HL-60 (cell line): Measurements from ENCODE around the gene SMIM3.
A peak's percentile ranks its signal among the peaks of the same experiment; 100 is the strongest.

Experiments used
- DNase-seq, 2 experiments: peaks; one replicate each; pipeline ENCODE4 v3.0.0-alpha.2; 2010 to 2020; ENCODE audit warnings: low read depth in 1 of 2, low spot score in 1 of 2
- H3K27ac ChIP-seq: fragments of 250-450 bp; sonication (Bioruptor Pico); replicated peaks from 2 replicates; pipeline ENCODE4 v1.5.1; 2020; ENCODE audit warnings: mild to moderate bottlenecking, moderate library complexity
- H3K27me3 ChIP-seq: fragments of 250-450 bp; sonication (Bioruptor Pico); 2 replicates; pipeline ENCODE4 v1.5.1; 2021; ENCODE audit warnings: mild to moderate bottlenecking, moderate library complexity; ENCODE audit not compliant: insufficient read depth, poor library complexity, severe bottlenecking
- H3K4me3 ChIP-seq: replicated peaks from 2 replicates; pipeline ENCODE4 v1.5.1; 2011; ENCODE audit warnings: mild to moderate bottlenecking, control low read depth, low read length; ENCODE audit not compliant: insufficient read depth
- GABPA ChIP-seq: IDR thresholded peaks from 2 replicates; pipeline ENCODE4 v1.6.1; 2012; ENCODE audit warnings: low read depth
- POLR2AphosphoS5 ChIP-seq: IDR thresholded peaks from 2 replicates; pipeline ENCODE4 v1.6.1; 2012; ENCODE audit warnings: low read depth
- REST ChIP-seq: IDR thresholded peaks from 2 replicates; pipeline ENCODE4 v1.6.1; 2012; ENCODE audit warnings: low read depth; ENCODE audit not compliant: insufficient replicate concordance
- SPI1 ChIP-seq: IDR thresholded peaks from 2 replicates; pipeline ENCODE4 v1.6.1; 2012; ENCODE audit warnings: low read depth, mild to moderate bottlenecking, borderline replicate concordance
- TF ChIP-seq, protein P1 (sequence below): IDR thresholded peaks from one replicate; pipeline ENCODE4 v1.5.1; 2011; ENCODE audit warnings: low read length, control low read depth, inconsistent platforms; ENCODE audit not compliant: insufficient read depth

The SMIM3 gene

DNA sequence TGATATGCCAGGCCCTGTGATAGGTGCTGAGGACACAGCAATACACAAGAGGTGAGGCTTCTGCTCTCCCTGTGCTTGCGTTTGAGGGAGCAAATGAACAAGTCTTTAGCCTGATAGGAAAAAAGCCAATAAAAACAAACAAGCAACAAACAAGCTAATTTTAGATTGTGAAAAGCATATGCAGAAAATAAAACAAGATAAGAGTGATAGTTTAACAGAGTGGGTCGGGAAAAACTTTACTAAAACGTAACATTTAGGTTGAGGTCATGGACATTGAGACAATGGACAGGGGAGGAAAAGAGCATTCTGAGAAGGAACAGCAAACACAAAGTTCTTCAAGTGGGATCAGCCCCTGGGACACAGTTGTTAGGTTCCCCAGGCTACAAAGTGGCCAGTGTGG lies 4.3 kb downstream of the SMIM3 start:
- no peak for TF ChIP-seq REST
- TF ChIP-seq POLR2AphosphoS5: no peak
- TF ChIP-seq, protein P1, sequence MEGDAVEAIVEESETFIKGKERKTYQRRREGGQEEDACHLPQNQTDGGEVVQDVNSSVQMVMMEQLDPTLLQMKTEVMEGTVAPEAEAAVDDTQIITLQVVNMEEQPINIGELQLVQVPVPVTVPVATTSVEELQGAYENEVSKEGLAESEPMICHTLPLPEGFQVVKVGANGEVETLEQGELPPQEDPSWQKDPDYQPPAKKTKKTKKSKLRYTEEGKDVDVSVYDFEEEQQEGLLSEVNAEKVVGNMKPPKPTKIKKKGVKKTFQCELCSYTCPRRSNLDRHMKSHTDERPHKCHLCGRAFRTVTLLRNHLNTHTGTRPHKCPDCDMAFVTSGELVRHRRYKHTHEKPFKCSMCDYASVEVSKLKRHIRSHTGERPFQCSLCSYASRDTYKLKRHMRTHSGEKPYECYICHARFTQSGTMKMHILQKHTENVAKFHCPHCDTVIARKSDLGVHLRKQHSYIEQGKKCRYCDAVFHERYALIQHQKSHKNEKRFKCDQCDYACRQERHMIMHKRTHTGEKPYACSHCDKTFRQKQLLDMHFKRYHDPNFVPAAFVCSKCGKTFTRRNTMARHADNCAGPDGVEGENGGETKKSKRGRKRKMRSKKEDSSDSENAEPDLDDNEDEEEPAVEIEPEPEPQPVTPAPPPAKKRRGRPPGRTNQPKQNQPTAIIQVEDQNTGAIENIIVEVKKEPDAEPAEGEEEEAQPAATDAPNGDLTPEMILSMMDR: no peak
- no peak for TF ChIP-seq GABPA
- no peak for TF ChIP-seq SPI1
- no peak for DNase-seq
- Histone ChIP-seq H3K27me3 (no peaks in the 10 kb centered on the region), H3K27ac (peak overlapping the region; percentile 85), H3K4me3 (no peak overlapping the region)

DNA sequence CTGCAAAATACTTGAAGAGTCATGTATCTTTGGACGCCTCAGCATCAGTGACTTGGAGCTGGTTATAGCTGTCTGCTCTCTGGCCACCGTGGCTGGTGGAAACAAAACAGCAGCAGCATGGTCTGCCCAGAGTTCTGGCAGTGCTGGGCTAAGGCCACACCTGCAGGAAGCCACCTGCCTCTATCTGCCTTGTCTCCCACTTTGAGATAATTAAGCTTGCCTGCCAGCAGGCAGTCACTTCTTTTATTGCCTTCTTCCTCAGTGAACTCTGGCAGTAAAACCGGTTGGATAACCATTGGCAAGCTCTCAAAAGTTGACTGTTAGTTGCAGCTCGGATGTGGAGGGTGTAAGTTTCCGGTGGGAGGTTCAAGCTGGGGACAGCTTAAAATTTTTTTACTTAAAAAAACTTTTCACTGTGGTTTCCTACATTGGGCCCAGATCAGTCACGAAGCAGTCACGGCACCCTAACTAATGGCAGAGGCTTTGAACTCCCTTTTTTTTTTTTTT lies 4.9 kb downstream of the SMIM3 start:
- H3K27me3 ChIP-seq: no peaks in the 10 kb centered on the region
- no peak overlapping the region for H3K4me3 ChIP-seq
- DNase-seq: peak; percentile 52 to 90
- peak overlapping the region; percentile 85 for H3K27ac ChIP-seq
- TF ChIP-seq REST (no peak), GABPA (peak; percentile 56), POLR2AphosphoS5 (peak; percentile 69; the same call in 1 of the 2 replicates), SPI1 (peak; percentile 27; the same call in 1 of the 2 replicates)
- TF ChIP-seq, protein P1: no peak

- TF ChIP-seq SPI1: no peak
- TF ChIP-seq GABPA: no peak
- TF ChIP-seq REST: no peak
- TF ChIP-seq, protein P1: no peak
- no peak for TF ChIP-seq POLR2AphosphoS5
- Histone ChIP-seq H3K27me3 (no peaks in the 10 kb centered on the region), H3K27ac (peak overlapping the region; percentile 72), H3K4me3 (no peak overlapping the region)
- no peak for DNase-seq
Observed at GRCh38 chr5:150785950-150786349, 7.4 kb downstream of the SMIM3 start.
